ENCODE measurements around the gene CLCN7.

DNA sequence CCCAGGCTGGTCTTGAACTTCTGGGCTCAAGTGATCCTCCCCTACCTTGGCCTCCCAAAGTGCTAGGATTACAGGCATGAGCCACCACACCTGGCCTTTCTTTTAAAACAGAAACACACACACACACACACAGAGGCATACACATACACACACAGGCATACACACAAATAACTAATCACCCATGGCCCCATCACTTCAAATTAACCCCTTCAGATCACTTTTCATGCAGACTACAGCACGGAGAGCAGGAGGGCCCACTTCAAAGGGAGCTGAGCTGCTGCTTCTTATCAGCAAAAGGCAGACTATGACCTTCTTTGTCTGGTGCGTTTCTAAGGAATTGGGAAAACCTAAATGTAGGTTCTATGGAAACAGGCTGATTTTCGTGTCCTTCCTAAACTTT, 1.9 kb downstream of the CLCN7 start:
- TF ChIP-seq POLR2A (IDR thresholded peaks at IDR 0.05) (no peak), POLR2AphosphoS5 (IDR thresholded peaks at IDR 0.05) (no peak)
- TF ChIP-seq, protein P1, sequence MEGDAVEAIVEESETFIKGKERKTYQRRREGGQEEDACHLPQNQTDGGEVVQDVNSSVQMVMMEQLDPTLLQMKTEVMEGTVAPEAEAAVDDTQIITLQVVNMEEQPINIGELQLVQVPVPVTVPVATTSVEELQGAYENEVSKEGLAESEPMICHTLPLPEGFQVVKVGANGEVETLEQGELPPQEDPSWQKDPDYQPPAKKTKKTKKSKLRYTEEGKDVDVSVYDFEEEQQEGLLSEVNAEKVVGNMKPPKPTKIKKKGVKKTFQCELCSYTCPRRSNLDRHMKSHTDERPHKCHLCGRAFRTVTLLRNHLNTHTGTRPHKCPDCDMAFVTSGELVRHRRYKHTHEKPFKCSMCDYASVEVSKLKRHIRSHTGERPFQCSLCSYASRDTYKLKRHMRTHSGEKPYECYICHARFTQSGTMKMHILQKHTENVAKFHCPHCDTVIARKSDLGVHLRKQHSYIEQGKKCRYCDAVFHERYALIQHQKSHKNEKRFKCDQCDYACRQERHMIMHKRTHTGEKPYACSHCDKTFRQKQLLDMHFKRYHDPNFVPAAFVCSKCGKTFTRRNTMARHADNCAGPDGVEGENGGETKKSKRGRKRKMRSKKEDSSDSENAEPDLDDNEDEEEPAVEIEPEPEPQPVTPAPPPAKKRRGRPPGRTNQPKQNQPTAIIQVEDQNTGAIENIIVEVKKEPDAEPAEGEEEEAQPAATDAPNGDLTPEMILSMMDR (IDR thresholded peaks at IDR 0.05), result no peak

All from prostate gland (tissue), 2 donors.